SK-N-SH (cell line): ENCODE measurements around the gene ZBTB16.

Experiments used
- TAF1 ChIP-seq: IDR thresholded peaks from 2 replicates; pipeline ENCODE4 v1.6.1; 2012; ENCODE audit warnings: low read depth, mild to moderate bottlenecking, low read length, moderate library complexity, borderline replicate concordance
- TF ChIP-seq, protein P1 (sequence below): fragments of 200-600 bp; sonication (generic); IDR thresholded peaks from 2 replicates; pipeline ENCODE4 v1.6.1; 2017; ENCODE audit warnings: antibody characterized with exemption, mild to moderate bottlenecking, moderate library complexity

DNA sequence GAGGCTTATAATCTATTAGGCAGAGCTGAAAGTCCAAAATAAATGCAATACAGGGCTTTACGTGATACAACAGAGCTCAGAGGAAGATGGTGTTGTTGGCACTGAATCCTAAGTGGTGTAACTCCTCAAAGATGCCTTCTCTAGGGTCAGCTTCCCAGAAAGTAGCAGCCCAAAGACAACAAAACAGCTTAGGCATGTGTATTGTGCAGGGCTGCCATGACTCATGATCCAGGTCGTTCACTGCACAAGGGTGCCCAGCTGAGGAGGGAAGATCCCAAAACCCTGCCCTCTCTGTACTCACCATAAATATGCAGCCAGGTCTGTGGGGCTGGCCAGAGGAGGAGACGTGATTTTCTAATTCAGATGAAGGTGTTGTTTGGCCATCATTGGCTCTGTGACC, 177.3 kb downstream of the ZBTB16 start:
- TF ChIP-seq, protein P1, sequence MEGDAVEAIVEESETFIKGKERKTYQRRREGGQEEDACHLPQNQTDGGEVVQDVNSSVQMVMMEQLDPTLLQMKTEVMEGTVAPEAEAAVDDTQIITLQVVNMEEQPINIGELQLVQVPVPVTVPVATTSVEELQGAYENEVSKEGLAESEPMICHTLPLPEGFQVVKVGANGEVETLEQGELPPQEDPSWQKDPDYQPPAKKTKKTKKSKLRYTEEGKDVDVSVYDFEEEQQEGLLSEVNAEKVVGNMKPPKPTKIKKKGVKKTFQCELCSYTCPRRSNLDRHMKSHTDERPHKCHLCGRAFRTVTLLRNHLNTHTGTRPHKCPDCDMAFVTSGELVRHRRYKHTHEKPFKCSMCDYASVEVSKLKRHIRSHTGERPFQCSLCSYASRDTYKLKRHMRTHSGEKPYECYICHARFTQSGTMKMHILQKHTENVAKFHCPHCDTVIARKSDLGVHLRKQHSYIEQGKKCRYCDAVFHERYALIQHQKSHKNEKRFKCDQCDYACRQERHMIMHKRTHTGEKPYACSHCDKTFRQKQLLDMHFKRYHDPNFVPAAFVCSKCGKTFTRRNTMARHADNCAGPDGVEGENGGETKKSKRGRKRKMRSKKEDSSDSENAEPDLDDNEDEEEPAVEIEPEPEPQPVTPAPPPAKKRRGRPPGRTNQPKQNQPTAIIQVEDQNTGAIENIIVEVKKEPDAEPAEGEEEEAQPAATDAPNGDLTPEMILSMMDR = no peak
- TF ChIP-seq TAF1 = no peak
